Heart left ventricle (tissue), 13 donors: ENCODE results near the gene RNGTT.

ENCODE experiments used
- POLR2A ChIP-seq, 2 donors: fragments of 450-650 bp; IDR thresholded peaks; one replicate each; pipeline ENCODE4 v1.6.1; 2017; ENCODE audit warnings: antibody characterized with exemption in 2 of 2, mild to moderate bottlenecking in 2 of 2, moderate library complexity in 2 of 2
- TF ChIP-seq, protein P1 (sequence below), 12 donors: fragments of 200-600 bp; sonication (generic) in 4 of 12; IDR thresholded peaks; one replicate each; pipeline versions ENCODE4 v1.5.0 to v1.8.0; 2018 to 2022; ENCODE audit warnings: antibody characterized with exemption in 12 of 12, mild to moderate bottlenecking in 5 of 12
- donor health status: ischemic (EF 13 %, LVEDD 7.1; RV severe dilation, severe dysfunction).
- donor health status: DM: no; HTN: yes; CAD: no.
- donor health status: DM: no; HTN: no; CAD: no.
- donor health status: ischemic (EF 25% LVEDD 6.9; RV normal size, moderate dysfunction).
- donor health status: ischemic (EF 25% LVEDD 5.7; RV mildly dilated, moderate dysfunction).
- donor health status: ischemic (EF 35%, LVEDD 5.7; RV mildly dilated, moderate dysfunction).
- donor health status: nonischemic (EF 11% LVEDD 7.7; RV severe dilation, severe dysfunction).
- donor health status: DM: yes; HTN: yes; CAD: no.
- donor health status: PGD.
- donor health status: ischemic (EF 29% LVEDD 5.4; RV normal size, mild dysfunction).
- donor health status: nonischemic (EF 23%, LVEDD 6.1; RV moderate dilation, normal function).

GRCh38 chr6:88662653-88663174 lies 300.7 kb downstream of the RNGTT start:
- TF ChIP-seq, protein P1, sequence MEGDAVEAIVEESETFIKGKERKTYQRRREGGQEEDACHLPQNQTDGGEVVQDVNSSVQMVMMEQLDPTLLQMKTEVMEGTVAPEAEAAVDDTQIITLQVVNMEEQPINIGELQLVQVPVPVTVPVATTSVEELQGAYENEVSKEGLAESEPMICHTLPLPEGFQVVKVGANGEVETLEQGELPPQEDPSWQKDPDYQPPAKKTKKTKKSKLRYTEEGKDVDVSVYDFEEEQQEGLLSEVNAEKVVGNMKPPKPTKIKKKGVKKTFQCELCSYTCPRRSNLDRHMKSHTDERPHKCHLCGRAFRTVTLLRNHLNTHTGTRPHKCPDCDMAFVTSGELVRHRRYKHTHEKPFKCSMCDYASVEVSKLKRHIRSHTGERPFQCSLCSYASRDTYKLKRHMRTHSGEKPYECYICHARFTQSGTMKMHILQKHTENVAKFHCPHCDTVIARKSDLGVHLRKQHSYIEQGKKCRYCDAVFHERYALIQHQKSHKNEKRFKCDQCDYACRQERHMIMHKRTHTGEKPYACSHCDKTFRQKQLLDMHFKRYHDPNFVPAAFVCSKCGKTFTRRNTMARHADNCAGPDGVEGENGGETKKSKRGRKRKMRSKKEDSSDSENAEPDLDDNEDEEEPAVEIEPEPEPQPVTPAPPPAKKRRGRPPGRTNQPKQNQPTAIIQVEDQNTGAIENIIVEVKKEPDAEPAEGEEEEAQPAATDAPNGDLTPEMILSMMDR (IDR thresholded peaks at IDR 0.05) = no peak
- no peak for TF ChIP-seq POLR2A (IDR thresholded peaks at IDR 0.05)
